ENCODE measurements around the gene ANKAR. TPM values are rescaled to one million over a fixed set of nuclear protein-coding genes. Genes with fewer than 3 reads are reported as not detected.

ANKAR gene
- total and polyA plus RNA-seq, 2 of the 8 experiments (the other 6 are each of a cell fraction or from before 2014, with no cell fraction given): 0.56 to 1.7 TPM

- H3K27me3 ChIP-seq (replicated peaks in 1 of 4; ENCODE audit: control insufficient read depth in 3 of 4, extremely low read depth in 1 of 4, insufficient read depth in 3 of 4, low read length in 3 of 4): no peaks in the 10 kb centered on the region
- H4K8ac ChIP-seq (ENCODE audit: extremely low read depth, insufficient read depth, low read length): no peak overlapping the region
- DNase-seq (ENCODE audit: low read depth in 1 of 2, low spot score in 2 of 2) (no peak), FAIRE-seq (no peak)
- H2BK120ac ChIP-seq (replicated peaks; ENCODE audit: low read depth, low read length): no peak overlapping the region
- H3K79me2 ChIP-seq (ENCODE audit: control insufficient read depth in 1 of 2, insufficient read depth in 2 of 2, low read length in 2 of 2): no peaks in the 10 kb centered on the region
- H2AFZ ChIP-seq (ENCODE audit: low read length): no peak overlapping the region
- H2BK20ac ChIP-seq (ENCODE audit: low read length): no peak overlapping the region
- no peak overlapping the region for H3K4me3 ChIP-seq (ENCODE audit: extremely low read depth in 1 of 4, insufficient read depth in 2 of 4, low read depth in 3 of 4, low read length in 4 of 4)
- no peak overlapping the region for H3K56ac ChIP-seq (replicated peaks; ENCODE audit: insufficient read length, low read depth, low read length)
- no peak overlapping the region for H3K4ac ChIP-seq (replicated peaks; ENCODE audit: insufficient read length, low read depth, low read length)
- H2AK5ac ChIP-seq (ENCODE audit: low read depth, low read length): no peak overlapping the region
- no peaks in the 10 kb centered on the region for H3K36me3 ChIP-seq (ENCODE audit: control insufficient read depth in 2 of 4, insufficient read depth in 4 of 4, low read length in 3 of 4)
- no peaks in the 10 kb centered on the region for H3K9me3 ChIP-seq (ENCODE audit: insufficient read depth in 2 of 2, low read depth in 1 of 2, low read length in 1 of 2)
- no peak overlapping the region for H3K9ac ChIP-seq (replicated peaks in 1 of 4; ENCODE audit: extremely low read depth in 1 of 4, low read depth in 3 of 4, low read length in 3 of 4)
- no peak overlapping the region for H4K5ac ChIP-seq (ENCODE audit: insufficient read length, low read depth, low read length)
- CTCF ChIA-PET (ENCODE audit: partially characterized antibody): interaction anchor here (1.7 to 3.2 kb wide), 2 partner anchors 19 to 22 kb away, joined by 4 to 12 read pairs; partner anchors contain the start of gene ASNSD1
- no peaks in the 10 kb centered on the region for H4K20me1 ChIP-seq (replicated peaks in 1 of 2; ENCODE audit: control insufficient read depth in 1 of 2, insufficient read depth in 2 of 2, low read length in 2 of 2)
- no peak overlapping the region; the same call in 1 of the 2 replicates for H2BK12ac ChIP-seq (ENCODE audit: low read depth, low read length)
- H4K91ac ChIP-seq (replicated peaks; ENCODE audit: insufficient read length, low read length): no peak overlapping the region
- H3K79me1 ChIP-seq (ENCODE audit: low read depth, low read length): no peaks in the 10 kb centered on the region
- no peak overlapping the region for H3K4me2 ChIP-seq (ENCODE audit: insufficient read depth in 1 of 2, low read depth in 2 of 2, low read length in 2 of 2)
- TF ChIP-seq EP300 (IDR thresholded peaks at IDR 0.05; ENCODE audit: borderline replicate concordance in 1 of 2, low read depth in 2 of 2, low read length in 2 of 2) (no peak), SP1 (IDR thresholded peaks at IDR 0.05; ENCODE audit: low read depth, low read length) (no peak), SIX5 (IDR thresholded peaks at IDR 0.05; ENCODE audit: low read depth, low read length) (no peak), BRCA1 (IDR thresholded peaks at IDR 0.05; ENCODE audit: low read depth, low read length) (no peak), JUND (IDR thresholded peaks at IDR 0.05; ENCODE audit: low read length) (no peak)
- no peak overlapping the region for H3K23ac ChIP-seq (ENCODE audit: insufficient read length)
- no peak overlapping the region for H3K18ac ChIP-seq (ENCODE audit: extremely low read depth, low read length)
- no peak overlapping the region for H3K27ac ChIP-seq (ENCODE audit: low read depth, low read length)
- peaks cover 0 to 3% (median 2%) of the 10 kb centered on the region in 4 experiments; a peak in 3 of 7 replicates for H3K4me1 ChIP-seq (replicated peaks in 1 of 4; ENCODE audit: control insufficient read depth in 3 of 4, insufficient read depth in 4 of 4, low read length in 3 of 4)
- H2BK15ac ChIP-seq (ENCODE audit: low read length): no peak overlapping the region
- POLR2A ChIA-PET (ENCODE audit: partially characterized antibody): no interaction called here
- H3K14ac ChIP-seq (ENCODE audit: insufficient read length): no peak overlapping the region
- H3K23me2 ChIP-seq (ENCODE audit: low read depth, low read length): no peaks in the 10 kb centered on the region; the same call in 1 of the 2 replicates
- no peak overlapping the region for H2BK5ac ChIP-seq (ENCODE audit: low read depth, low read length)
- WGBS, 2 experiments (ENCODE audit: extremely low coverage in 1 of 2, insufficient coverage in 1 of 2, insufficient read length in 1 of 2, insufficient replicate concordance in 2 of 2, low coverage in 1 of 2, low lambda C conversion rate in 2 of 2, missing lambda C conversion rate in 1 of 2): 52% methylated on average over 3 of the region's 3 CpGs; no CpG with 5 or more reads in 1 of the 2 experiments
These were observed 35.4 kb upstream of the ANKAR start for GRCh38 chr2:189639007-189639609.
